OCI-LY1 (cell line): ENCODE measurements around the gene HTR2B.

Source experiments
- EZH2 ChIP-seq: fragments of 200-600 bp; sonication (generic), shearing (Covaris generic); IDR thresholded peaks from 2 replicates; pipeline ENCODE4 v1.8.0; 2017; ENCODE audit warnings: borderline replicate concordance, mixed run types, mild to moderate bottlenecking, antibody characterized with exemption, low read length, moderate library complexity, mixed read lengths
- TF ChIP-seq, protein P1 (sequence below): fragments of 200-600 bp; sonication (generic), shearing (Covaris generic); IDR thresholded peaks from 2 replicates; pipeline ENCODE4 v1.5.1; 2017; ENCODE audit warnings: mild to moderate bottlenecking, antibody characterized with exemption, low read length, moderate library complexity, mixed read lengths

DNA sequence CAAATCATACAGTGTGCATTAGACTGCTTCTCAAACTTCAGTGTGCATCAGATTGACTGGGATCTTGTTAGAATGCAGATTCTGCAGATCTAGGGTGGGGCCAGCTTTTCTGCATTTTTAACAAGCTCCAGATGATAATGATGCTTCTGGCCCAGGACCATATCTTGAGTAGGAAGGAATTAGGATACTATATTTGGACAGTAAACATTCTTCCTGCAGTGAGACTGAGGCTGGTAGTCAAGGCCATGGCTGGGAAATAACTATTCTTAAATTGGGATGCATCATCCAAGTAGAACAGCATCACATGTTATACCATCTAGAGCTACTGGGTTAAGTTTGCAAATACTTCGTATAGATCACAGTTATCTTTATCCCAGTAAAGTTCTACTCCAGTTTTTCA is 45.2 kb upstream of the HTR2B start:
- TF ChIP-seq, protein P1, sequence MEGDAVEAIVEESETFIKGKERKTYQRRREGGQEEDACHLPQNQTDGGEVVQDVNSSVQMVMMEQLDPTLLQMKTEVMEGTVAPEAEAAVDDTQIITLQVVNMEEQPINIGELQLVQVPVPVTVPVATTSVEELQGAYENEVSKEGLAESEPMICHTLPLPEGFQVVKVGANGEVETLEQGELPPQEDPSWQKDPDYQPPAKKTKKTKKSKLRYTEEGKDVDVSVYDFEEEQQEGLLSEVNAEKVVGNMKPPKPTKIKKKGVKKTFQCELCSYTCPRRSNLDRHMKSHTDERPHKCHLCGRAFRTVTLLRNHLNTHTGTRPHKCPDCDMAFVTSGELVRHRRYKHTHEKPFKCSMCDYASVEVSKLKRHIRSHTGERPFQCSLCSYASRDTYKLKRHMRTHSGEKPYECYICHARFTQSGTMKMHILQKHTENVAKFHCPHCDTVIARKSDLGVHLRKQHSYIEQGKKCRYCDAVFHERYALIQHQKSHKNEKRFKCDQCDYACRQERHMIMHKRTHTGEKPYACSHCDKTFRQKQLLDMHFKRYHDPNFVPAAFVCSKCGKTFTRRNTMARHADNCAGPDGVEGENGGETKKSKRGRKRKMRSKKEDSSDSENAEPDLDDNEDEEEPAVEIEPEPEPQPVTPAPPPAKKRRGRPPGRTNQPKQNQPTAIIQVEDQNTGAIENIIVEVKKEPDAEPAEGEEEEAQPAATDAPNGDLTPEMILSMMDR = no peak
- TF ChIP-seq EZH2 = no peak
